ENCODE measurements around the gene TMEM273.

Gene TMEM273, protein sequence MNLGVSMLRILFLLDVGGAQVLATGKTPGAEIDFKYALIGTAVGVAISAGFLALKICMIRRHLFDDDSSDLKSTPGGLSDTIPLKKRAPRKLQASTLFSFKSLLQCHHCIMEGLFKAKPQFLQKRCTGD

GRCh38 chr10:49187950-49188761, at the start of gene TMEM273:
Gene TMEM273, minus strand, starts transcription at chr10:49188391. Its CDS starts 55 bp downstream, at chr10:49188336.
- Histone ChIP-seq H3K9ac (ENCODE audit: low read length) (peak within 1 kb of the TSS; percentile 56), H3K36me3 (replicated peaks; ENCODE audit: low read depth, low read length) (no peaks in the 10 kb centered on the region), H4K20me1 (ENCODE audit: insufficient read depth, low read length) (no peaks in the 10 kb centered on the region), H3K79me2 (ENCODE audit: low read length) (no peaks in the 10 kb centered on the region), H3K27ac (ENCODE audit: low read length) (no peak within 1 kb of the TSS), H3K9me3 (ENCODE audit: insufficient read depth, low read length) (no peaks in the 10 kb centered on the region), H3K4me2 (ENCODE audit: low read length) (peak within 1 kb of the TSS; percentile 99), H3K4me1 (ENCODE audit: low read length) (peaks cover 68% of the 10 kb centered on the region), H3K4me3 (ENCODE audit: low read length) (peak within 1 kb of the TSS; percentile 73), H3K27me3 (ENCODE audit: low read depth, low read length) (no peaks in the 10 kb centered on the region), H2AFZ (ENCODE audit: low read depth, low read length) (peak within 1 kb of the TSS; percentile 37; the same call in 1 of the 2 replicates)
- TF ChIP-seq CTCF (IDR thresholded peaks at IDR 0.05; ENCODE audit: low read depth, low read length): no peak
- no peak for TF ChIP-seq EZH2phosphoT487 (IDR thresholded peaks at IDR 0.05; ENCODE audit: low read depth)

- TF ChIP-seq EZH2phosphoT487 (IDR thresholded peaks at IDR 0.05; ENCODE audit: low read depth) (no peak), CTCF (IDR thresholded peaks at IDR 0.05; ENCODE audit: low read depth, low read length) (no peak)
- no peak overlapping the region for H3K4me3 ChIP-seq (ENCODE audit: low read length)
- H3K9me3 ChIP-seq (ENCODE audit: insufficient read depth, low read length): no peaks in the 10 kb centered on the region
- no peaks in the 10 kb centered on the region for H3K79me2 ChIP-seq (ENCODE audit: low read length)
- peaks cover 3% of the 10 kb centered on the region; the same call in 1 of the 2 replicates for H3K27me3 ChIP-seq (ENCODE audit: low read depth, low read length)
- H3K9ac ChIP-seq (ENCODE audit: low read length): no peak overlapping the region
- H2AFZ ChIP-seq (ENCODE audit: low read depth, low read length): no peak overlapping the region
- H3K36me3 ChIP-seq (replicated peaks; ENCODE audit: low read depth, low read length): no peaks in the 10 kb centered on the region
- H3K4me1 ChIP-seq (ENCODE audit: low read length): peaks cover under 1% of the 10 kb centered on the region
- no peak overlapping the region for H3K4me2 ChIP-seq (ENCODE audit: low read length)
- no peak overlapping the region for H3K27ac ChIP-seq (ENCODE audit: low read length)
- no peaks in the 10 kb centered on the region for H4K20me1 ChIP-seq (ENCODE audit: insufficient read depth, low read length)
Observed at GRCh38 chr10:49237985-49238384, 49.8 kb upstream of the TMEM273 start.

- H3K79me2 ChIP-seq (ENCODE audit: low read length): no peaks in the 10 kb centered on the region
- TF ChIP-seq CTCF (IDR thresholded peaks at IDR 0.05; ENCODE audit: low read depth, low read length): no peak
- TF ChIP-seq EZH2phosphoT487 (IDR thresholded peaks at IDR 0.05; ENCODE audit: low read depth): no peak
- no peaks in the 10 kb centered on the region for H4K20me1 ChIP-seq (ENCODE audit: insufficient read depth, low read length)
- H3K4me1 ChIP-seq (ENCODE audit: low read length): no peaks in the 10 kb centered on the region
- H3K27me3 ChIP-seq (ENCODE audit: low read depth, low read length): peaks cover 3% of the 10 kb centered on the region; the same call in 1 of the 2 replicates
- no peak overlapping the region for H3K9ac ChIP-seq (ENCODE audit: low read length)
- no peak overlapping the region for H3K27ac ChIP-seq (ENCODE audit: low read length)
- no peaks in the 10 kb centered on the region for H3K9me3 ChIP-seq (ENCODE audit: insufficient read depth, low read length)
- H2AFZ ChIP-seq (ENCODE audit: low read depth, low read length): no peak overlapping the region
- no peaks in the 10 kb centered on the region for H3K36me3 ChIP-seq (replicated peaks; ENCODE audit: low read depth, low read length)
- no peak overlapping the region for H3K4me2 ChIP-seq (ENCODE audit: low read length)
- no peak overlapping the region for H3K4me3 ChIP-seq (ENCODE audit: low read length)
Observed at GRCh38 chr10:49235392-49235791, 47.2 kb upstream of the TMEM273 start.

DNA sequence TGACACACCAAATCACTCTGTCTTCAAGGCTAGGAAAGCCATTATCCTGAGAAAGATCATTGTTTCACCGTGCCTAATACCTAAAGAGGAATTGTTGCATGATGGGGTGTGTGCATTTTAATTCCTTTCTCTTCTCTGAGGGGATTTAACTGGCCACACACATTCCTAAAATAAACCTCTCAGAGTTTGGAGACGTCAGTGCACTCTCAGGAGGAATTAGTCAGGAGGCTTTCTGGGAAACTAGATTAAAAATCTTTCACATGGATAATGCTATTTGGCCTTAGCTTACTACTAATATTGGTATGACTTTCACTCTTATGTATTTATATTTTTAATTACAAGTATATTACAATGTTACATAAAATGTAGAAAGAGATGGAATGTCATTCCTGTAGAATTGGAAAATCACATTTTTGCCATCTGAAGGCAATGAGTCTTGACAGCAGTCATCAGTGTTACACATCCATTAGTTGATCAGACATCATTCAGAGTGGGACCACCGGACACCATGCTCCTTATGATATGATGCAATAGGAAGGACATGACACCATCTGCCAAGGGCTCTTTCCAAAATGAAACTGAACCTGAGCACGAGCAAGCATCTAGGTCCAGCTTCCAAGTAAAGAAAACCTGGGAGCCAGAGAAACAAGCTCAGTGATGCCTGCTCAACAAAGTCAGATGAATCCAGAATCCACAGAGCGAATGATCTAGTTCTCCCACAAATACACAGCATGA, 43.1 kb upstream of the TMEM273 start:
- Histone ChIP-seq H3K4me2 (ENCODE audit: low read length) (no peak overlapping the region), H3K9me3 (ENCODE audit: insufficient read depth, low read length) (no peaks in the 10 kb centered on the region), H3K27ac (ENCODE audit: low read length) (no peak overlapping the region), H4K20me1 (ENCODE audit: insufficient read depth, low read length) (no peaks in the 10 kb centered on the region), H3K27me3 (ENCODE audit: low read depth, low read length) (peaks cover 3% of the 10 kb centered on the region; the same call in 1 of the 2 replicates), H3K79me2 (ENCODE audit: low read length) (no peaks in the 10 kb centered on the region), H3K4me1 (ENCODE audit: low read length) (no peaks in the 10 kb centered on the region), H3K4me3 (ENCODE audit: low read length) (no peak overlapping the region), H3K9ac (ENCODE audit: low read length) (no peak overlapping the region), H3K36me3 (replicated peaks; ENCODE audit: low read depth, low read length) (no peaks in the 10 kb centered on the region), H2AFZ (ENCODE audit: low read depth, low read length) (no peak overlapping the region)
- TF ChIP-seq CTCF (IDR thresholded peaks at IDR 0.05; ENCODE audit: low read depth, low read length) (no peak), EZH2phosphoT487 (IDR thresholded peaks at IDR 0.05; ENCODE audit: low read depth) (no peak)
